Activated CD8-positive, alpha-beta T cell treated with anti-CD3 and anti-CD28 coated beads for 36 hours (primary cell): ENCODE data around the gene DEPDC4. TPM values are rescaled to one million over a fixed set of nuclear protein-coding genes. Genes with fewer than 3 reads are reported as not detected.
"Not testable (repeated sequence)": the region's sequence is repeated elsewhere in the genome, so short reads cannot be mapped to it uniquely, and the experiment has no call there.

ENCODE experiments used
- ATAC-seq: fragments of 200-7000 bp; cut with Tn5 transposase; one replicate; pipeline ENCODE4 v1.10.0; 2021; ENCODE audit warnings: mild to moderate bottlenecking, moderate library complexity
- CTCF ChIA-PET: fragments of 350-600 bp; sonication (Branson Sonifier 250); formaldehyde crosslinking; loops from one replicate; lab custom pipeline; 2021; ENCODE audit warnings: antibody characterized with exemption; lab: Charles Lee
- POLR2A ChIA-PET: fragments of 350-600 bp; sonication (Branson Sonifier 250); formaldehyde crosslinking; loops from one replicate; lab custom pipeline; 2021; ENCODE audit warnings: antibody characterized with exemption; lab: Charles Lee
- DNase-seq: peaks from one replicate; pipeline ENCODE4 v3.0.0-alpha.2; 2020
- H3K27ac Mint-ChIP-seq: one replicate; pipeline ENCODE4 v1.8.0; 2021; ENCODE audit warnings: mild to moderate bottlenecking, mixed read lengths
- H3K27me3 Mint-ChIP-seq: one replicate; pipeline ENCODE4 v1.8.0; 2021; ENCODE audit warnings: mixed read lengths
- H3K36me3 Mint-ChIP-seq: one replicate; pipeline ENCODE4 v1.8.0; 2021; ENCODE audit warnings: low read depth, mixed read lengths
- H3K4me1 Mint-ChIP-seq: one replicate; pipeline ENCODE4 v1.8.0; 2021; ENCODE audit warnings: low read depth, mixed read lengths
- H3K4me3 Mint-ChIP-seq: one replicate; pipeline ENCODE4 v1.8.0; 2021; ENCODE audit warnings: mild to moderate bottlenecking, moderate library complexity, mixed read lengths
- H3K9me3 Mint-ChIP-seq: one replicate; pipeline ENCODE4 v1.8.0; 2021; ENCODE audit warnings: mixed read lengths
- CTCF ChIP-seq: fragments of 200-600 bp; IDR thresholded peaks from one replicate; pipeline ENCODE4 v1.8.0; 2022; ENCODE audit warnings: antibody characterized with exemption, mild to moderate bottlenecking
- intact Hi-C: fragments of 100-400 bp; cut with micrococcal nuclease; formaldehyde crosslinking; loops from one replicate; pipeline ENCODE4 v1.10.0; 2022
- total RNA-seq, 2 experiments: library from RNA; stranded (reverse); gene quantifications; one replicate each; pipeline ENCODE4 v1.2.3, GENCODE V29; 2021

Gene DEPDC4
- total RNA-seq, 2 experiments from 2014 or later, result 1.6 to 3.7 TPM

- no peaks in the 10 kb centered on the region for H3K27me3 Mint-ChIP-seq
- no peak for TF ChIP-seq CTCF
- intact Hi-C loops, result no loop called here
Measured at GRCh38 chr12:100243137-100243536, 23.7 kb downstream of the DEPDC4 start.

GRCh38 chr12:100239589-100239988 is 27.3 kb downstream of the DEPDC4 start:
- ChIA-PET POLR2A (no interaction called here), CTCF (interaction anchor here (0.7 kb wide), 1 partner anchor 1533 kb away, joined by 3 read pairs; no protein-coding TSS in a partner anchor)
- intact Hi-C loops, result no loop called here
- H3K9me3 Mint-ChIP-seq, result no peaks in the 10 kb centered on the region
- no peaks in the 10 kb centered on the region for H3K4me1 Mint-ChIP-seq
- TF ChIP-seq CTCF, result no peak
- no peak overlapping the region for H3K27ac Mint-ChIP-seq
- ATAC-seq (no peak), DNase-seq (no peak)
- H3K4me3 Mint-ChIP-seq, result no peak overlapping the region
- H3K27me3 Mint-ChIP-seq, result no peaks in the 10 kb centered on the region
- H3K36me3 Mint-ChIP-seq, result no peaks in the 10 kb centered on the region

More at GRCh38 chr12:100243137-100243536, 23.7 kb downstream of the DEPDC4 start:
- Mint-ChIP-seq H3K9me3 (no peaks in the 10 kb centered on the region), H3K36me3 (no peaks in the 10 kb centered on the region), H3K4me1 (no peaks in the 10 kb centered on the region), H3K4me3 (no peak overlapping the region), H3K27ac (no peak overlapping the region)
- no peak for DNase-seq
- ChIA-PET POLR2A (no interaction called here), CTCF (no interaction called here)
- ATAC-seq, result no peak

- H3K9me3 Mint-ChIP-seq, result no peaks in the 10 kb centered on the region
- no peak overlapping the region for H3K27ac Mint-ChIP-seq
- no peaks in the 10 kb centered on the region for H3K36me3 Mint-ChIP-seq
- H3K4me1 Mint-ChIP-seq, result no peaks in the 10 kb centered on the region
- intact Hi-C loops, result no loop called here
- DNase-seq (no peak), ATAC-seq (no peak)
- no peak for TF ChIP-seq CTCF
- no peaks in the 10 kb centered on the region for H3K27me3 Mint-ChIP-seq
- POLR2A ChIA-PET, result no interaction called here
- CTCF ChIA-PET, result no interaction called here
- H3K4me3 Mint-ChIP-seq, result no peak overlapping the region
Measured at GRCh38 chr12:100238801-100239200, 28.1 kb downstream of the DEPDC4 start.

- H3K27me3 Mint-ChIP-seq, result no peaks in the 10 kb centered on the region
- peak; percentile 7 for DNase-seq
- no peaks in the 10 kb centered on the region for H3K36me3 Mint-ChIP-seq
- intact Hi-C loops, result loop anchor here (2.0 to 5.0 kb wide), 2 partner anchors 173 to 320 kb away; no protein-coding TSS in a partner anchor
- peak; percentile 61 for TF ChIP-seq CTCF
- no peak overlapping the region for H3K27ac Mint-ChIP-seq
- ATAC-seq, result no peak
- no peaks in the 10 kb centered on the region for H3K4me1 Mint-ChIP-seq
- ChIA-PET POLR2A (no interaction called here), CTCF (interaction anchor here (0.7 to 2.3 kb wide), 7 partner anchors 11 to 437 kb away, joined by 3 to 20 read pairs (median 7); no protein-coding TSS in a partner anchor)
- no peak overlapping the region for H3K4me3 Mint-ChIP-seq
- H3K9me3 Mint-ChIP-seq, result no peaks in the 10 kb centered on the region
Measured at GRCh38 chr12:100234591-100235304, 32.1 kb downstream of the DEPDC4 start.

- ChIA-PET CTCF (interaction anchor here (1.0 to 2.3 kb wide), 5 partner anchors 171 to 437 kb away, joined by 3 to 20 read pairs (median 10); no protein-coding TSS in a partner anchor), POLR2A (no interaction called here)
- no peak overlapping the region for H3K4me3 Mint-ChIP-seq
- no peak for DNase-seq
- no peak overlapping the region for H3K27ac Mint-ChIP-seq
- no peak for TF ChIP-seq CTCF
- no peaks in the 10 kb centered on the region for H3K27me3 Mint-ChIP-seq
- H3K9me3 Mint-ChIP-seq, result no peaks in the 10 kb centered on the region
- no peaks in the 10 kb centered on the region for H3K36me3 Mint-ChIP-seq
- intact Hi-C loops, result loop anchor here (2.0 to 5.0 kb wide), 2 partner anchors 173 to 321 kb away; no protein-coding TSS in a partner anchor
- H3K4me1 Mint-ChIP-seq, result no peaks in the 10 kb centered on the region
- no peak for ATAC-seq
Measured at GRCh38 chr12:100234166-100234565, 32.7 kb downstream of the DEPDC4 start.

- H3K27me3 Mint-ChIP-seq, H3K9me3 Mint-ChIP-seq, H3K4me1 Mint-ChIP-seq, H3K36me3 Mint-ChIP-seq, H3K27ac Mint-ChIP-seq, ATAC-seq, H3K4me3 Mint-ChIP-seq, CTCF ChIA-PET, POLR2A ChIA-PET, DNase-seq: not testable (repeated sequence)
- intact Hi-C loops, result loop anchor here (5.0 kb wide), 1 partner anchor 175 kb away; no protein-coding TSS in a partner anchor
Measured at GRCh38 chr12:100231873-100232272, 35.0 kb downstream of the DEPDC4 start.
